Endothelial cell of umbilical vein (primary cell): ENCODE results near the gene XIAP. TPM values are rescaled to one million over a fixed set of nuclear protein-coding genes. Genes with fewer than 3 reads are reported as not detected.

Experiments
- BruUV-seq: library from RNA; stranded (reverse); fragments of 400-500 nt; replicated peaks from 2 replicates; lab custom pipeline; 2021; lab: Mats Ljungman, UMichigan
- CTCF ChIA-PET: fragments of 300-600, 350-600 bp; sonication (Branson Sonifier 250); formaldehyde crosslinking; loops from one replicate; lab custom pipeline; 2021; ENCODE audit warnings: antibody characterized with exemption, inconsistent platforms; lab: Charles Lee
- POLR2A ChIA-PET: fragments of 300-600, 350-600 bp; sonication (Branson Sonifier 250); formaldehyde crosslinking; loops from one replicate; lab custom pipeline; 2021; ENCODE audit warnings: antibody characterized with exemption, inconsistent platforms; lab: Charles Lee
- DNase-seq: peaks from one replicate; pipeline ENCODE4 v3.0.0-alpha.2; 2011; ENCODE audit warnings: low read depth, low spot score
- FAIRE-seq: peaks from 2 replicates; lab custom pipeline; 2011; peaks lifted over from hg19 to GRCh38; lab: Jason Lieb, UNC
- H2AFZ ChIP-seq: 2 replicates; pipeline ENCODE4 v1.6.0; 2012; ENCODE audit warnings: low read depth, low read length, control low read depth, inconsistent platforms
- H3K27ac ChIP-seq: 2 replicates; pipeline ENCODE4 v1.5.1; 2011; ENCODE audit warnings: low read depth, mild to moderate bottlenecking, control low read depth, low read length, moderate library complexity; ENCODE audit not compliant: insufficient read depth
- H3K27me3 ChIP-seq, 2 experiments: 2 replicates each; pipeline versions ENCODE4 v1.6.0 to v1.6.1; 2011; ENCODE audit warnings: low read length in 2 of 2, mixed read lengths in 1 of 2; ENCODE audit not compliant: control insufficient read depth in 2 of 2, insufficient read depth in 2 of 2
- H3K36me3 ChIP-seq, 2 experiments: 2 replicates in 1 of 2; 3 replicates in 1 of 2; pipeline ENCODE4 v1.5.1; 2011; ENCODE audit warnings: low read length in 2 of 2, mild to moderate bottlenecking in 1 of 2, moderate library complexity in 1 of 2; ENCODE audit not compliant: control insufficient read depth in 2 of 2, insufficient read depth in 2 of 2; ENCODE audit errors: extremely low read depth in 1 of 2
- H3K4me1 ChIP-seq: 3 replicates; pipeline ENCODE4 v1.5.1; 2011; ENCODE audit warnings: mild to moderate bottlenecking, low read length; ENCODE audit not compliant: control insufficient read depth, insufficient read depth; ENCODE audit errors: extremely low read depth
- H3K4me2 ChIP-seq: 2 replicates; pipeline ENCODE4 v1.6.1; 2011; ENCODE audit warnings: low read length, control low read depth, mixed read lengths; ENCODE audit not compliant: insufficient read depth
- H3K4me3 ChIP-seq, 3 experiments: fragments of 200-600 bp in 1 of 3; sonication (generic), shearing (Covaris generic) in 1 of 3; replicated peaks in 1 of 3; 2 replicates each; pipeline ENCODE4 v1.5.1; 2011 to 2016; ENCODE audit warnings: control low read depth in 3 of 3, low read length in 3 of 3, mild to moderate bottlenecking in 2 of 3, inconsistent platforms in 1 of 3, low read depth in 1 of 3, moderate library complexity in 1 of 3; ENCODE audit not compliant: insufficient read depth in 1 of 3
- H3K79me2 ChIP-seq: 2 replicates; pipeline ENCODE4 v1.6.0; 2012; ENCODE audit warnings: low read length, inconsistent platforms; ENCODE audit not compliant: control insufficient read depth, insufficient read depth
- H3K9ac ChIP-seq: replicated peaks from 2 replicates; pipeline ENCODE3; 2011; ENCODE audit warnings: low read length, control low read depth; ENCODE audit not compliant: insufficient read depth; ENCODE audit errors: extremely low read depth
- H3K9me1 ChIP-seq: replicated peaks from 3 replicates; pipeline ENCODE4 v1.6.0; 2011; ENCODE audit warnings: mild to moderate bottlenecking, low read length; ENCODE audit not compliant: control insufficient read depth, insufficient read depth; ENCODE audit errors: extremely low read depth
- H3K9me3 ChIP-seq: replicated peaks from 2 replicates; pipeline ENCODE4 v1.5.1; 2012; ENCODE audit warnings: low read length, inconsistent platforms; ENCODE audit not compliant: control insufficient read depth, insufficient read depth
- H4K20me1 ChIP-seq: replicated peaks from 2 replicates; pipeline ENCODE3; 2011; ENCODE audit warnings: mild to moderate bottlenecking, low read length; ENCODE audit not compliant: control insufficient read depth, insufficient read depth; ENCODE audit errors: extremely low read depth
- EZH2 ChIP-seq: IDR thresholded peaks from 2 replicates; pipeline ENCODE4 v1.6.1; 2012; ENCODE audit warnings: borderline replicate concordance, low read depth, mild to moderate bottlenecking, moderate library complexity, low read length, inconsistent platforms; ENCODE audit not compliant: severe bottlenecking
- FOS ChIP-seq: IDR thresholded peaks from 2 replicates; pipeline ENCODE4 v1.6.1; 2011; ENCODE audit warnings: mild to moderate bottlenecking, low read length, moderate library complexity, borderline replicate concordance; ENCODE audit not compliant: insufficient read depth
- GATA2 ChIP-seq: IDR thresholded peaks from 2 replicates; pipeline ENCODE4 v1.7.0; 2011; ENCODE audit warnings: low read depth, mild to moderate bottlenecking, moderate library complexity, mixed read lengths, low read length; ENCODE audit not compliant: insufficient read length, insufficient read depth
- JUN ChIP-seq: IDR thresholded peaks from 2 replicates; pipeline ENCODE4 v1.6.1; 2011; ENCODE audit warnings: borderline replicate concordance, low read depth; ENCODE audit not compliant: insufficient read length, insufficient read depth
- MYC ChIP-seq: IDR thresholded peaks from one replicate; pipeline ENCODE4 v1.6.1; 2011; ENCODE audit warnings: mild to moderate bottlenecking, low read depth, low read length
- POLR2A ChIP-seq: IDR thresholded peaks from 2 replicates; pipeline ENCODE4 v1.6.1; 2012; ENCODE audit warnings: low read depth, mild to moderate bottlenecking, control low read depth, low read length
- POLR2AphosphoS5 ChIP-seq: IDR thresholded peaks from 2 replicates; pipeline ENCODE4 v1.6.1; 2012; ENCODE audit warnings: low read depth, mild to moderate bottlenecking, control low read depth, low read length, moderate library complexity; ENCODE audit not compliant: insufficient read depth
- dilution Hi-C: fragments of 300-500 bp; cut with MboI; formaldehyde crosslinking; loops from one replicate; pipeline ENCODE4 v1.15.0; 2019; ENCODE audit warnings: low sequenced_read_pairs; ENCODE audit not compliant: extremely low pct_ligation_motif_present
- intact Hi-C: fragments of 100-400 bp; cut with micrococcal nuclease; formaldehyde crosslinking; loops from one replicate; pipeline ENCODE4 v1.10.0; 2022
- polyA plus RNA-seq, 4 experiments: library from polyadenylated mRNA; depleted of rRNA in 3 of 4; stranded (reverse) in 3 of 4; unstranded in 1 of 4; fragments of >200 nt; gene quantifications; 2 replicates each; pipeline versions ENCODE4 v1.2.1 to v1.2.3, GENCODE V29; 2011 to 2012; ENCODE audit warnings: missing spikeins in 1 of 4
- total RNA-seq: library from RNA; stranded (reverse); gene quantifications from 2 replicates; pipeline ENCODE4 v1.2.3, GENCODE V29; 2021
- TF ChIP-seq, protein P1 (sequence below), 2 donors: IDR thresholded peaks; 1 replicate in 1 of 2; 2 replicates in 1 of 2; pipeline ENCODE4 v1.5.1; 2011; ENCODE audit warnings: low read length in 2 of 2, mild to moderate bottlenecking in 2 of 2, moderate library complexity in 2 of 2, control low read depth in 1 of 2, inconsistent platforms in 1 of 2, low read depth in 1 of 2; ENCODE audit not compliant: insufficient read depth in 1 of 2; ENCODE audit errors: extremely low read depth in 1 of 2
- TF ChIP-seq, protein P2 (sequence below): IDR thresholded peaks from 2 replicates; pipeline ENCODE4 v1.6.1; 2011; ENCODE audit not compliant: insufficient read depth, insufficient read length

The XIAP gene
- total and polyA plus RNA-seq, 2 donors (not counting 3 experiments of a cell fraction or from before 2014, with no cell fraction given), result 8.1 to 38.3 TPM

DNA sequence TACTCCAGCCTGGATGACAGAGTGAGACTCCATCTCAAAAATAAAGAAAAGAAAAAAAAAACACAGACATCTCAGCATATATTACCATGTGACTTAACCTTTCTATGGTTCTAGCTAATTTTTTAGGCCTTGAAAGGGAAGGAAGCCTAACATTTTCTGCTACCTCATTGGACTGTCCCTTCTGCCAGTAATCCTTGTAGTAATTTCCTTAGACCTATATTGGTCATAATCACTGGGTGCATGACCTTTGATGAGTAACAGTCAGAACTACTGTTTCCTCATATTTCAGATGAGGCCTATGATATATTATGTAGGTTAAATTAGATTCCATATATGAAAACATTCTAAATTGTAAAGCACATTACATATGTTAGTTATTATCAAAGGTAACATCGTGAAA, 9.6 kb downstream of the XIAP start:
- FAIRE-seq (no peak), DNase-seq (peak; percentile 37)
- ChIA-PET POLR2A (interaction anchor here (0.6 kb wide), 1 partner anchor 91 kb away, joined by 6 read pairs; no protein-coding TSS in a partner anchor), CTCF (interaction anchor here (0.9 to 1.8 kb wide), 4 partner anchors 9 to 107 kb away, joined by 3 to 6 read pairs (median 4); no protein-coding TSS in a partner anchor)
- TF ChIP-seq FOS, result peak; percentile 38
- no peak for TF ChIP-seq EZH2
- no peak overlapping the region for H3K9ac ChIP-seq
- dilution Hi-C loops (no loop called here), intact Hi-C loops (no loop called here)
- peaks cover 16% of the 10 kb centered on the region for H3K4me1 ChIP-seq
- H4K20me1 ChIP-seq, result no peaks in the 10 kb centered on the region
- H3K9me1 ChIP-seq, result no peaks in the 10 kb centered on the region
- no TSS peak for BruUV-seq
- H3K79me2 ChIP-seq, result peaks cover 58% of the 10 kb centered on the region
- H3K9me3 ChIP-seq, result no peaks in the 10 kb centered on the region
- H3K27ac ChIP-seq, result peak overlapping the region; percentile 18
- H3K4me2 ChIP-seq, result no peak overlapping the region
- H3K36me3 ChIP-seq, result no peaks in the 10 kb centered on the region
- no peak overlapping the region for H3K4me3 ChIP-seq
- H2AFZ ChIP-seq, result no peak overlapping the region
- no peaks in the 10 kb centered on the region for H3K27me3 ChIP-seq

DNA sequence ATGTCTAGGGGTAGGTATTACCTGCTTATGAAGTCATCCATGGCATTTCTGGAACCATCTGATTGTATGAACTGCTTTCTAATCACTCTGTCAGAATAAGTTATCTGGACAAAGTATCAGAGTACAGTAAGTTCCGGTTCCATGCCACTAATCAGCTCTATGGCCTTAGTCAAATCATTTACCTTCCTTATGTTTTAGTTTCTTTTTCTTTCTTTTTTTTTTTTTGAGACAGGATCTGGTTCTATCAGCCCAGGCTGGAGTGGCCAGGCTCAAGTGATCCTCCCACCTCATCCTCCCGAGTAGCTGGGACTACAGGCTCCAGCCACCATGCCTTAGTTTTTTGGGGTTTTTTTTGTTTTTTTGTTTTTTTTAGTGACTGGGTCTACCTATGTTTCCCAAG, 11.5 kb downstream of the XIAP start:
- Histone ChIP-seq H3K27me3 (no peaks in the 10 kb centered on the region), H3K9ac (no peak overlapping the region), H3K4me1 (peaks cover 16% of the 10 kb centered on the region), H3K4me2 (no peak overlapping the region), H3K9me3 (no peaks in the 10 kb centered on the region), H4K20me1 (no peaks in the 10 kb centered on the region), H3K79me2 (peaks cover 53% of the 10 kb centered on the region), H2AFZ (no peak overlapping the region), H3K4me3 (no peak overlapping the region), H3K9me1 (no peaks in the 10 kb centered on the region), H3K27ac (no peak overlapping the region), H3K36me3 (no peaks in the 10 kb centered on the region)
- ChIA-PET POLR2A (no interaction called here), CTCF (interaction anchor here (1.0 kb wide), 1 partner anchor 38 kb away, joined by 3 read pairs; no protein-coding TSS in a partner anchor)
- FAIRE-seq (no peak), DNase-seq (no peak)
- BruUV-seq, result no TSS peak
- intact Hi-C loops, result no loop called here
- TF ChIP-seq EZH2, result no peak
- no peak for TF ChIP-seq JUN
- no peak for TF ChIP-seq POLR2A
- no peak for TF ChIP-seq MYC
- TF ChIP-seq, protein P1, sequence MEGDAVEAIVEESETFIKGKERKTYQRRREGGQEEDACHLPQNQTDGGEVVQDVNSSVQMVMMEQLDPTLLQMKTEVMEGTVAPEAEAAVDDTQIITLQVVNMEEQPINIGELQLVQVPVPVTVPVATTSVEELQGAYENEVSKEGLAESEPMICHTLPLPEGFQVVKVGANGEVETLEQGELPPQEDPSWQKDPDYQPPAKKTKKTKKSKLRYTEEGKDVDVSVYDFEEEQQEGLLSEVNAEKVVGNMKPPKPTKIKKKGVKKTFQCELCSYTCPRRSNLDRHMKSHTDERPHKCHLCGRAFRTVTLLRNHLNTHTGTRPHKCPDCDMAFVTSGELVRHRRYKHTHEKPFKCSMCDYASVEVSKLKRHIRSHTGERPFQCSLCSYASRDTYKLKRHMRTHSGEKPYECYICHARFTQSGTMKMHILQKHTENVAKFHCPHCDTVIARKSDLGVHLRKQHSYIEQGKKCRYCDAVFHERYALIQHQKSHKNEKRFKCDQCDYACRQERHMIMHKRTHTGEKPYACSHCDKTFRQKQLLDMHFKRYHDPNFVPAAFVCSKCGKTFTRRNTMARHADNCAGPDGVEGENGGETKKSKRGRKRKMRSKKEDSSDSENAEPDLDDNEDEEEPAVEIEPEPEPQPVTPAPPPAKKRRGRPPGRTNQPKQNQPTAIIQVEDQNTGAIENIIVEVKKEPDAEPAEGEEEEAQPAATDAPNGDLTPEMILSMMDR (IDR thresholded peaks at IDR 0.05; ENCODE audit: extremely low read depth in 1 of 2, insufficient read depth in 1 of 2, low read depth in 1 of 2, low read length in 2 of 2), result no peak
- TF ChIP-seq, protein P2, sequence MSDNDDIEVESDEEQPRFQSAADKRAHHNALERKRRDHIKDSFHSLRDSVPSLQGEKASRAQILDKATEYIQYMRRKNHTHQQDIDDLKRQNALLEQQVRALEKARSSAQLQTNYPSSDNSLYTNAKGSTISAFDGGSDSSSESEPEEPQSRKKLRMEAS, result no peak
- TF ChIP-seq POLR2AphosphoS5, result no peak
- TF ChIP-seq GATA2, result no peak
- no peak for TF ChIP-seq FOS
- dilution Hi-C loops, result no loop called here
